Measurements from ENCODE around the gene CRNKL1.

The CRNKL1 gene

GRCh38 chr20:20078041-20078440, 25.8 kb upstream of the CRNKL1 start:
- no peaks in the 10 kb centered on the region for H3K36me3 ChIP-seq (ENCODE audit: insufficient read depth)
- no peak overlapping the region for H3K4me3 ChIP-seq (IDR thresholded peaks at IDR 0.05; ENCODE audit: insufficient read depth, low read depth, low read length)
- H4K20me1 ChIP-seq (ENCODE audit: insufficient read depth) = no peaks in the 10 kb centered on the region
- no peak for TF ChIP-seq CTCF (conservative IDR thresholded peaks at IDR 0.05; ENCODE audit: low read depth, low read length)
- no peak overlapping the region for H3K4me2 ChIP-seq
- H3K4me1 ChIP-seq (ENCODE audit: low read depth, poor library complexity, severe bottlenecking) = no peaks in the 10 kb centered on the region
- no peaks in the 10 kb centered on the region for H3K27me3 ChIP-seq (ENCODE audit: insufficient read depth, low read depth)
- H2AFZ ChIP-seq (ENCODE audit: low read depth) = no peak overlapping the region
- no peak overlapping the region for H3K9ac ChIP-seq
- no peaks in the 10 kb centered on the region for H3K79me2 ChIP-seq (ENCODE audit: insufficient read depth, low read depth)
- no peak overlapping the region for H3K27ac ChIP-seq

- no peak overlapping the region for H2AFZ ChIP-seq (ENCODE audit: low read depth)
- TF ChIP-seq CTCF (conservative IDR thresholded peaks at IDR 0.05; ENCODE audit: low read depth, low read length) = no peak
- H3K36me3 ChIP-seq (ENCODE audit: insufficient read depth) = no peaks in the 10 kb centered on the region
- H4K20me1 ChIP-seq (ENCODE audit: insufficient read depth) = no peaks in the 10 kb centered on the region
- no peak overlapping the region for H3K4me3 ChIP-seq (IDR thresholded peaks at IDR 0.05; ENCODE audit: insufficient read depth, low read depth, low read length)
- no peak overlapping the region for H3K9ac ChIP-seq
- no peak overlapping the region for H3K4me2 ChIP-seq
- H3K27ac ChIP-seq = no peak overlapping the region
- H3K27me3 ChIP-seq (ENCODE audit: insufficient read depth, low read depth) = no peaks in the 10 kb centered on the region
- H3K4me1 ChIP-seq (ENCODE audit: low read depth, poor library complexity, severe bottlenecking) = no peaks in the 10 kb centered on the region
- H3K79me2 ChIP-seq (ENCODE audit: insufficient read depth, low read depth) = no peaks in the 10 kb centered on the region
Measured at GRCh38 chr20:20076297-20077065, 24.2 kb upstream of the CRNKL1 start.

- no peaks in the 10 kb centered on the region for H3K79me2 ChIP-seq (ENCODE audit: insufficient read depth, low read depth)
- no peak overlapping the region for H3K4me2 ChIP-seq
- H2AFZ ChIP-seq (ENCODE audit: low read depth) = no peak overlapping the region
- H3K9ac ChIP-seq = no peak overlapping the region
- H3K4me3 ChIP-seq (IDR thresholded peaks at IDR 0.05; ENCODE audit: insufficient read depth, low read depth, low read length) = no peak overlapping the region
- no peaks in the 10 kb centered on the region for H3K27me3 ChIP-seq (ENCODE audit: insufficient read depth, low read depth)
- TF ChIP-seq CTCF (conservative IDR thresholded peaks at IDR 0.05; ENCODE audit: low read depth, low read length) = no peak
- H3K36me3 ChIP-seq (ENCODE audit: insufficient read depth) = no peaks in the 10 kb centered on the region
- H3K4me1 ChIP-seq (ENCODE audit: low read depth, poor library complexity, severe bottlenecking) = no peaks in the 10 kb centered on the region
- no peak overlapping the region for H3K27ac ChIP-seq
- no peaks in the 10 kb centered on the region for H4K20me1 ChIP-seq (ENCODE audit: insufficient read depth)
Measured at GRCh38 chr20:20075032-20075431, 22.8 kb upstream of the CRNKL1 start.

GRCh38 chr20:20073801-20074371, 21.6 kb upstream of the CRNKL1 start:
- Histone ChIP-seq H4K20me1 (ENCODE audit: insufficient read depth) (no peaks in the 10 kb centered on the region), H3K4me1 (ENCODE audit: low read depth, poor library complexity, severe bottlenecking) (no peaks in the 10 kb centered on the region), H3K4me3 (IDR thresholded peaks at IDR 0.05; ENCODE audit: insufficient read depth, low read depth, low read length) (no peak overlapping the region), H3K36me3 (ENCODE audit: insufficient read depth) (no peaks in the 10 kb centered on the region), H2AFZ (ENCODE audit: low read depth) (no peak overlapping the region), H3K27ac (no peak overlapping the region), H3K79me2 (ENCODE audit: insufficient read depth, low read depth) (no peaks in the 10 kb centered on the region), H3K27me3 (ENCODE audit: insufficient read depth, low read depth) (no peaks in the 10 kb centered on the region), H3K4me2 (no peak overlapping the region), H3K9ac (no peak overlapping the region)
- TF ChIP-seq CTCF (conservative IDR thresholded peaks at IDR 0.05; ENCODE audit: low read depth, low read length) = no peak
